Ovary (tissue), 3 donors: ENCODE data around the gene ANTXR1.

Experiments
- CTCF ChIP-seq, 3 donors: fragments of 450-650 bp in 2 of 3; fragments of 200-600 bp in 1 of 3; IDR thresholded peaks; one replicate each; pipeline versions ENCODE4 v1.5.1 to v1.8.0; 2016 to 2022; ENCODE audit warnings: antibody characterized with exemption in 3 of 3, mild to moderate bottlenecking in 1 of 3
- EP300 ChIP-seq: sonication (generic); formaldehyde crosslinking; IDR thresholded peaks from one replicate; pipeline ENCODE4 v1.6.1; 2017; ENCODE audit warnings: antibody characterized with exemption
- donor health status: DM: no; HTN: no; CAD: no.

- no peak for TF ChIP-seq CTCF (IDR thresholded peaks at IDR 0.05)
- no peak for TF ChIP-seq EP300
These were observed 76.3 kb downstream of the ANTXR1 start for GRCh38 chr2:69089266-69089665.
